Measurements from ENCODE around the gene NFATC2IP. TPM values are rescaled to one million over a fixed set of nuclear protein-coding genes. Genes with fewer than 3 reads are reported as not detected.

Gene NFATC2IP
- polyA plus RNA-seq, 1 donor from 2014 or later, result 39.1 TPM

DNA sequence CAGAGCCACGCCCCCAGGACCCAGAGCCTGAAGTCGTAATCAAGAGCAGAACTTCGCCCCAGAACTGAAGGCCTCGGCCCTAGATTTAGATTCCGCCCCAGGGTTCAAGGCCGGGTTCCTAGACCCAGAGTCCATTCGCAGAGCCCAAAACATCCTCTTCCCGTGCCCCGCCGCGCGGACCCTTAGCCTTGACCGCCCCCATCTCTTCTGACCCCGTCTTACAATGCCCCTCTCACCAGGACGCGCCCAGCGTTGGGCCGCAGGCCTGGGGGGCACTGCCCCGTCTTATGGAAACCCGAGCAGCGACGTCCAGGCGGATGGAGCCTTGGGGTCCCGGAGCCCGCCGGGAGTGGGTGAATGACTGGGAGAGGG lies 14.0 kb upstream of the NFATC2IP start:
- Histone ChIP-seq H2AFZ (ENCODE audit: low read depth, low read length) (no peak overlapping the region), H3K36me3 (ENCODE audit: insufficient read depth, low read length) (no peaks in the 10 kb centered on the region)
- TF ChIP-seq EZH2 (IDR thresholded peaks at IDR 0.05; ENCODE audit: borderline replicate concordance, insufficient read depth, low read length, poor library complexity, severe bottlenecking) (no peak), SMC3 (conservative IDR thresholded peaks at IDR 0.05; ENCODE audit: poor library complexity) (no peak), EP300 (conservative IDR thresholded peaks at IDR 0.05; ENCODE audit: poor library complexity, severe bottlenecking) (no peak), MXI1 (conservative IDR thresholded peaks at IDR 0.05; ENCODE audit: poor library complexity, severe bottlenecking) (no peak), POLR2AphosphoS5 (IDR thresholded peaks at IDR 0.05) (no peak), TAF1 (IDR thresholded peaks at IDR 0.05; ENCODE audit: low read depth) (no peak), RAD21 (conservative IDR thresholded peaks at IDR 0.05) (no peak)
- TF ChIP-seq, protein P1, sequence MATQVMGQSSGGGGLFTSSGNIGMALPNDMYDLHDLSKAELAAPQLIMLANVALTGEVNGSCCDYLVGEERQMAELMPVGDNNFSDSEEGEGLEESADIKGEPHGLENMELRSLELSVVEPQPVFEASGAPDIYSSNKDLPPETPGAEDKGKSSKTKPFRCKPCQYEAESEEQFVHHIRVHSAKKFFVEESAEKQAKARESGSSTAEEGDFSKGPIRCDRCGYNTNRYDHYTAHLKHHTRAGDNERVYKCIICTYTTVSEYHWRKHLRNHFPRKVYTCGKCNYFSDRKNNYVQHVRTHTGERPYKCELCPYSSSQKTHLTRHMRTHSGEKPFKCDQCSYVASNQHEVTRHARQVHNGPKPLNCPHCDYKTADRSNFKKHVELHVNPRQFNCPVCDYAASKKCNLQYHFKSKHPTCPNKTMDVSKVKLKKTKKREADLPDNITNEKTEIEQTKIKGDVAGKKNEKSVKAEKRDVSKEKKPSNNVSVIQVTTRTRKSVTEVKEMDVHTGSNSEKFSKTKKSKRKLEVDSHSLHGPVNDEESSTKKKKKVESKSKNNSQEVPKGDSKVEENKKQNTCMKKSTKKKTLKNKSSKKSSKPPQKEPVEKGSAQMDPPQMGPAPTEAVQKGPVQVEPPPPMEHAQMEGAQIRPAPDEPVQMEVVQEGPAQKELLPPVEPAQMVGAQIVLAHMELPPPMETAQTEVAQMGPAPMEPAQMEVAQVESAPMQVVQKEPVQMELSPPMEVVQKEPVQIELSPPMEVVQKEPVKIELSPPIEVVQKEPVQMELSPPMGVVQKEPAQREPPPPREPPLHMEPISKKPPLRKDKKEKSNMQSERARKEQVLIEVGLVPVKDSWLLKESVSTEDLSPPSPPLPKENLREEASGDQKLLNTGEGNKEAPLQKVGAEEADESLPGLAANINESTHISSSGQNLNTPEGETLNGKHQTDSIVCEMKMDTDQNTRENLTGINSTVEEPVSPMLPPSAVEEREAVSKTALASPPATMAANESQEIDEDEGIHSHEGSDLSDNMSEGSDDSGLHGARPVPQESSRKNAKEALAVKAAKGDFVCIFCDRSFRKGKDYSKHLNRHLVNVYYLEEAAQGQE (IDR thresholded peaks at IDR 0.05; ENCODE audit: borderline replicate concordance), result no peak
- TF ChIP-seq, protein P2, sequence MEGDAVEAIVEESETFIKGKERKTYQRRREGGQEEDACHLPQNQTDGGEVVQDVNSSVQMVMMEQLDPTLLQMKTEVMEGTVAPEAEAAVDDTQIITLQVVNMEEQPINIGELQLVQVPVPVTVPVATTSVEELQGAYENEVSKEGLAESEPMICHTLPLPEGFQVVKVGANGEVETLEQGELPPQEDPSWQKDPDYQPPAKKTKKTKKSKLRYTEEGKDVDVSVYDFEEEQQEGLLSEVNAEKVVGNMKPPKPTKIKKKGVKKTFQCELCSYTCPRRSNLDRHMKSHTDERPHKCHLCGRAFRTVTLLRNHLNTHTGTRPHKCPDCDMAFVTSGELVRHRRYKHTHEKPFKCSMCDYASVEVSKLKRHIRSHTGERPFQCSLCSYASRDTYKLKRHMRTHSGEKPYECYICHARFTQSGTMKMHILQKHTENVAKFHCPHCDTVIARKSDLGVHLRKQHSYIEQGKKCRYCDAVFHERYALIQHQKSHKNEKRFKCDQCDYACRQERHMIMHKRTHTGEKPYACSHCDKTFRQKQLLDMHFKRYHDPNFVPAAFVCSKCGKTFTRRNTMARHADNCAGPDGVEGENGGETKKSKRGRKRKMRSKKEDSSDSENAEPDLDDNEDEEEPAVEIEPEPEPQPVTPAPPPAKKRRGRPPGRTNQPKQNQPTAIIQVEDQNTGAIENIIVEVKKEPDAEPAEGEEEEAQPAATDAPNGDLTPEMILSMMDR (IDR thresholded peaks at IDR 0.05; ENCODE audit: poor library complexity, severe bottlenecking), result no peak

DNA sequence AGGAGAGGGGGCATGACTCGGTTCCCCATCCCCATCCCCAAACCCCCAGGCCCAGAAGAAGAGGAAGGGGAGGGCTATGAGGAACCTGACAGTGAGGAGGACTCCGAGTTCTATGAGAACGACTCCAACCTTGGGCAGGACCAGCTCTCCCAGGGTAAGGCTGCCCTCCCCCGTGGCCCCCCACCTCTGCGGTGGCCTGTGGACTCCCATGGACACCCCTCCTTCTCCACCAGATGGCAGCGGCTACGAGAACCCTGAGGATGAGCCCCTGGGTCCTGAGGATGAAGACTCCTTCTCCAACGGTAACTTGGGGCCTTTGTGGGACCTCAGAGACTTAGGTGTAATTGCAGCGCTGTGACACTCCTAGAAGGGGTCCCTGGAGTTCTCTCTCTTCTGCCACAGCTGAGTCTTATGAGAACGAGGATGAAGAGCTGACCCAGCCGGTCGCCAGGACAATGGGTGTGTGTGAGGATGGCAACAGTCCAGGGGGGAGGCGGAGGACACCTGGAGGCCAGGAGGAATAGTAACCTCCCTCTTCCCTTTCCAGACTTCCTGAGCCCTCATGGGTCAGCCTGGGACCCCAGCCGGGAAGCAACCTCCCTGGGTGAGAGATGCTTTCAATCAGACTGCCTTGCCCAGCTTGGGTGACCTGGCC lies 13.4 kb upstream of the NFATC2IP start:
- Histone ChIP-seq H3K79me2 (replicated peaks; ENCODE audit: insufficient read depth, low read length) (no peaks in the 10 kb centered on the region), H3K4me2 (ENCODE audit: low read length) (no peak overlapping the region), H3K4me3 (ENCODE audit: low read length) (no peak overlapping the region), H4K20me1 (ENCODE audit: insufficient read depth) (no peaks in the 10 kb centered on the region), H2AFZ (ENCODE audit: low read depth, low read length) (no peak overlapping the region), H3F3A (ENCODE audit: insufficient read depth, low read length, poor library complexity, severe bottlenecking) (no peaks in the 10 kb centered on the region), H3K36me3 (ENCODE audit: insufficient read depth, low read length) (no peaks in the 10 kb centered on the region), H3K27ac (ENCODE audit: low read length) (no peak overlapping the region), H3K9ac (ENCODE audit: low read length) (no peak overlapping the region), H3K27me3 (ENCODE audit: insufficient read depth, low read depth, low read length) (no peaks in the 10 kb centered on the region), H3K9me3 (ENCODE audit: low read length) (no peaks in the 10 kb centered on the region), H3K9me2 (ENCODE audit: insufficient read depth, low read length) (no peaks in the 10 kb centered on the region)
- TF ChIP-seq RAD21 (conservative IDR thresholded peaks at IDR 0.05), result no peak

More for the DNA sequence above, 14.0 kb upstream of the NFATC2IP start:
- no peak overlapping the region for H3K27ac ChIP-seq (ENCODE audit: low read length)
- no peak overlapping the region for H3K9ac ChIP-seq (ENCODE audit: low read length)
- H3K79me2 ChIP-seq (replicated peaks; ENCODE audit: insufficient read depth, low read length), result no peaks in the 10 kb centered on the region
- no peaks in the 10 kb centered on the region for H3F3A ChIP-seq (ENCODE audit: insufficient read depth, low read length, poor library complexity, severe bottlenecking)
- H3K9me2 ChIP-seq (ENCODE audit: insufficient read depth, low read length), result no peaks in the 10 kb centered on the region
- H3K4me3 ChIP-seq (ENCODE audit: low read length), result no peak overlapping the region
- no peaks in the 10 kb centered on the region for H4K20me1 ChIP-seq (ENCODE audit: insufficient read depth)
- H3K4me2 ChIP-seq (ENCODE audit: low read length), result no peak overlapping the region
- no peaks in the 10 kb centered on the region for H3K27me3 ChIP-seq (ENCODE audit: insufficient read depth, low read depth, low read length)
- no peaks in the 10 kb centered on the region for H3K9me3 ChIP-seq (ENCODE audit: low read length)

Measured in neural cell (in vitro differentiated cells).